ENCODE measurements around the gene KRT40. TPM values are rescaled to one million over a fixed set of nuclear protein-coding genes. Genes with fewer than 3 reads are reported as not detected.

KRT40 gene
- total and polyA plus RNA-seq, 12 donors: not detected

DNA sequence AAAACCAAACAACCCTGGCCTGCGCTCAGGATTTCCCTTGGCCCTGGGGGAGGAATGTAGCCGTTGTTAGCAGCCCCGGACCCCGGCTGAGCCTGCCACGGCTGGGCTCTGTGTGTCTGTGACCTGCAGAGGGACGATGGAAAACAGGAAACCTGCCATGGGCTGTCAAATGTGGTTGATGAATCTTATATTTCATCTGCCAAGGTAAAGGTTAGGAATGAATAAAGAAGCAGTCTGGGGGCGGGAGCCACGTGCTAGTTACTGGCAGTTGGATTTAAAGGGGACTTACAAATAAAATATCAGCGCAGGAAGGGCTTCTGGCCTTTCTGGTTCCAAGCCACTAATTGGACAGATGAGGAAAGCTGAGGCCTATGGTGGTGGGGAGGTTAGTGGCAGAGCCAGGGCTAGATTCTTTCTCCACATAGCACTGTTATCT lies 46.7 kb downstream of the KRT40 start, which contains the start of gene KRT23:
TSS of gene KRT23 (minus strand) at position 263 of the 436 bp plus-strand sequence. CDS start 1,043 bp downstream, outside the sequence.
- no peaks in the 10 kb centered on the region for H3K36me3 ChIP-seq (replicated peaks in 1 of 2)
- intact Hi-C loops (cut with DNase I): no loop called here

DNA sequence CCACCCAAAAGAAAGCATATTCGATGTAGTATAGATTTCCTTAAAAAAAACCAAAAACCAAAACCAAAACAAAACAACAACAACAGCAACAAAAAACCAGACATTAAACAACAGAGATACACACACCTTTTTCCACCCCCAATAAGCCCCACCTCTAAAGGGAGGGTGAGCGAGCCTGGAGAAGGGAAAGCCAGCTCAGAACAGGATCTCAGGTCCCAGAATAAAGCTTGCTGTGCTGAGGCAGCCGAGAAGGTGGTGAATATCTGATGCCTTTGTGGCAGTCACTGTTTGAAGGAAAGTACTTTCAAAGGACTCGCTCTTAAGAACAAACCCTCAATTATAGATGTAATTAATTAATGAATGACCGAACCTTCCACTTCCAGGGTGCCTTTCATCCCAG lies 47.1 kb downstream of the KRT40 start:
- DNase-seq: no peak
- H3K27ac ChIP-seq: no peak overlapping the region
- H3K4me3 ChIP-seq: no peak overlapping the region
- no peaks in the 10 kb centered on the region for H3K9me3 ChIP-seq (replicated peaks in 1 of 3)
- intact Hi-C loops (cut with DNase I): no loop called here
- no peaks in the 10 kb centered on the region for H3K4me1 ChIP-seq (replicated peaks in 1 of 2)
- WGBS, 4 donors: 53 to 69% (median 64%) methylated on average over 5 of the region's 5 CpGs
- no peaks in the 10 kb centered on the region for H3K36me3 ChIP-seq (replicated peaks in 1 of 2)
- no peak for TF ChIP-seq CTCF (IDR thresholded peaks at IDR 0.05)
- TF ChIP-seq POLR2A (IDR thresholded peaks at IDR 0.05): no peak
- H3K27me3 ChIP-seq: no peaks in the 10 kb centered on the region

More for the DNA sequence above, 46.7 kb downstream of the KRT40 start, which contains the start of gene KRT23:
- Histone ChIP-seq H3K27me3 (no peaks in the 10 kb centered on the region), H3K4me1 (replicated peaks in 1 of 2) (no peaks in the 10 kb centered on the region), H3K27ac (no peak within 1 kb of the TSS), H3K4me3 (no peak within 1 kb of the TSS), H3K9me3 (replicated peaks in 1 of 3) (no peaks in the 10 kb centered on the region)
- no peak for TF ChIP-seq CTCF (IDR thresholded peaks at IDR 0.05)
- no peak for TF ChIP-seq POLR2A (IDR thresholded peaks at IDR 0.05)
- DNase-seq: no peak
- 24 to 39% (median 28%) methylated on average over 9 of the region's 9 CpGs for WGBS, 4 donors

DNA sequence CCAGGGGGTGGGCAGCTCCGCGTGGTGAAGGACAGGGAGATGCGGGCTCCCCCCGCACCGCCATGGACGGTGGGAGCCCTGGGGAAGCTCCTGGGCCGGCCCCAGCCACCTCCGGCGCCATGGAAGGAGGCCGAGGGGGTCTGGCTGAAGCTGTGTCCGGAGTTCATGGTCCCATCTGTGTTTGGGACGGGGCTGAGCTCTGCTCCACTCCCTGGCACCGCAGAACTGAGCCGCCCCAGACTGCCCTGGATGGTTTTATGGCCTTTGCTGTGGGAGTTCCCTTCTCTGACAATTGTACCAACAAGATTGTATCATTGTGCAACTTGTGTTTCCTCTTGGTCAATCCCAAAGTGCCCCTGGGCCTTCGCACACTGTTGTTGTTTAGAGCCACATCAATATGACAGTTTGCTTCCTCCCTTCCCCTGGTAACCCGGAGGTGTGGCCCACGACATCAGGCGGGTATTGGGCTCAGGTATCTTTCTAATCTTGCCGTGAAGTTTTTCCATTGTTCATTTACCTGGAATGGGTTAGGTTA lies 47.6 kb downstream of the KRT40 start:
- intact Hi-C loops (cut with DNase I): no loop called here
- WGBS, 4 donors: 86 to 89% (median 89%) methylated on average over 7 to 19 of the region's 19 CpGs

DNA sequence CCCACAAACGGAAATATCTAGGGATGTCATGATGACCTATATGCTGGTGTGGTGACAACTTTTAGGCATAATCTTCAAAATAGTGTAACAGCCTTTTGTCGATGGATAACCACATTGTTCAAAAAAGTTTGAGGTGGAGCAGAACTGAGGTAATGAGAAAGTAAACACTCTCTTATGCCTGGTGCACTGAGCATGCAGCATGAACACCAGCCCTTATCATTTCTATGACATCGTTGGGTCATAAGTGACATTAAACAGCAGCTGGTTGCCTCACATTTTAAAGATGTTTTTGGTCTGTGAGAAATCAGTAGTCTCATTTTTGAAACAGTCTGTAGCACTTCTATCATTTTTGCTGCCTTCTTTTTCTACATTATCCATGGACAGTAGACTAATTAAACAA lies 48.5 kb downstream of the KRT40 start:
- TF ChIP-seq CTCF (IDR thresholded peaks at IDR 0.05) (no peak), POLR2A (IDR thresholded peaks at IDR 0.05) (no peak)
- Histone ChIP-seq H3K4me1 (replicated peaks in 1 of 2) (no peaks in the 10 kb centered on the region), H3K4me3 (no peak overlapping the region), H3K27ac (no peak overlapping the region), H3K36me3 (replicated peaks in 1 of 2) (no peaks in the 10 kb centered on the region), H3K27me3 (no peaks in the 10 kb centered on the region), H3K9me3 (replicated peaks in 1 of 3) (no peaks in the 10 kb centered on the region)
- DNase-seq: no peak
- 71 to 77% (median 74%) methylated on average over 3 of the region's 3 CpGs for WGBS, 4 donors
- intact Hi-C loops (cut with DNase I): no loop called here

More for the DNA sequence above, 47.6 kb downstream of the KRT40 start:
- TF ChIP-seq CTCF (IDR thresholded peaks at IDR 0.05): no peak
- TF ChIP-seq POLR2A (IDR thresholded peaks at IDR 0.05): no peak
- H3K27ac ChIP-seq: no peak overlapping the region
- H3K36me3 ChIP-seq (replicated peaks in 1 of 2): no peaks in the 10 kb centered on the region
- H3K9me3 ChIP-seq (replicated peaks in 1 of 3): no peaks in the 10 kb centered on the region
- DNase-seq: no peak
- no peaks in the 10 kb centered on the region for H3K4me1 ChIP-seq (replicated peaks in 1 of 2)
- H3K4me3 ChIP-seq: no peak overlapping the region
- no peaks in the 10 kb centered on the region for H3K27me3 ChIP-seq

Measured in adrenal gland (tissue), 12 donors.